Measurements from ENCODE around the gene POLR2E.

The POLR2E gene

GRCh38 chr19:1140272-1141027, 45.3 kb upstream of the POLR2E start:
- Histone ChIP-seq H3K9ac (no peak overlapping the region), H3K4me1 (ENCODE audit: low read depth, poor library complexity, severe bottlenecking) (no peaks in the 10 kb centered on the region), H3K27me3 (ENCODE audit: insufficient read depth, low read depth) (no peaks in the 10 kb centered on the region), H3K79me2 (ENCODE audit: insufficient read depth, low read depth) (no peaks in the 10 kb centered on the region), H3K4me3 (IDR thresholded peaks at IDR 0.05; ENCODE audit: insufficient read depth, low read depth, low read length) (no peak overlapping the region), H3K4me2 (no peak overlapping the region), H2AFZ (ENCODE audit: low read depth) (no peak overlapping the region), H3K27ac (no peak overlapping the region), H3K36me3 (ENCODE audit: insufficient read depth) (no peaks in the 10 kb centered on the region), H4K20me1 (ENCODE audit: insufficient read depth) (no peaks in the 10 kb centered on the region)
- no peak for TF ChIP-seq CTCF (conservative IDR thresholded peaks at IDR 0.05; ENCODE audit: low read depth, low read length)

DNA sequence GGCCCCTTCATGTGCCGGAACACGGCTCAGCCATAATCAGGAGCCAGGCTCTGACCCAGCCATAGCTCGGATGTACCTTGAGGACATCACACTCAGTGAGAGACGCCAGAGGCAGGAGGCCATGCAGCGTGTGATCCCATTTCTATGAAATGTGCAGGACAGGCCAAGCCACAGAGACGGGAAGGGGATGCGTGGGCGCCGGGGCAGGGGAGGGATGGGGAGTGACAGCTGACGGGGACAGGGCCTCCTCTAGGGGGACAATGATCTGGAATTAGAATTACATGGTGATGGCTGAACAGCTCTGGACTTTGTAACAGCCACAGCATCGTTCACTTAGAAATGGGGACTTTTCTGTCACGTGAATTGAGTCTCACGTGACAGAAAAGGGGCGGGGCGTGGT, 44.0 kb upstream of the POLR2E start:
- Histone ChIP-seq H3K27me3 (ENCODE audit: insufficient read depth, low read depth) (no peaks in the 10 kb centered on the region), H4K20me1 (ENCODE audit: insufficient read depth) (no peaks in the 10 kb centered on the region), H3K4me2 (no peak overlapping the region), H3K27ac (no peak overlapping the region), H3K36me3 (ENCODE audit: insufficient read depth) (no peaks in the 10 kb centered on the region), H3K4me3 (IDR thresholded peaks at IDR 0.05; ENCODE audit: insufficient read depth, low read depth, low read length) (no peak overlapping the region), H2AFZ (ENCODE audit: low read depth) (no peak overlapping the region), H3K9ac (no peak overlapping the region), H3K4me1 (ENCODE audit: low read depth, poor library complexity, severe bottlenecking) (no peaks in the 10 kb centered on the region), H3K79me2 (ENCODE audit: insufficient read depth, low read depth) (no peaks in the 10 kb centered on the region)
- no peak for TF ChIP-seq CTCF (conservative IDR thresholded peaks at IDR 0.05; ENCODE audit: low read depth, low read length)

GRCh38 chr19:1138121-1138520, 42.9 kb upstream of the POLR2E start:
- H3K4me1 ChIP-seq (ENCODE audit: low read depth, poor library complexity, severe bottlenecking), result no peaks in the 10 kb centered on the region
- H3K4me3 ChIP-seq (IDR thresholded peaks at IDR 0.05; ENCODE audit: insufficient read depth, low read depth, low read length), result no peak overlapping the region
- H3K9ac ChIP-seq, result no peak overlapping the region
- H4K20me1 ChIP-seq (ENCODE audit: insufficient read depth), result no peaks in the 10 kb centered on the region
- no peaks in the 10 kb centered on the region for H3K79me2 ChIP-seq (ENCODE audit: insufficient read depth, low read depth)
- no peaks in the 10 kb centered on the region for H3K36me3 ChIP-seq (ENCODE audit: insufficient read depth)
- no peak for TF ChIP-seq CTCF (conservative IDR thresholded peaks at IDR 0.05; ENCODE audit: low read depth, low read length)
- no peaks in the 10 kb centered on the region for H3K27me3 ChIP-seq (ENCODE audit: insufficient read depth, low read depth)
- no peak overlapping the region for H2AFZ ChIP-seq (ENCODE audit: low read depth)
- H3K4me2 ChIP-seq, result no peak overlapping the region
- H3K27ac ChIP-seq, result no peak overlapping the region

- no peak for TF ChIP-seq CTCF (conservative IDR thresholded peaks at IDR 0.05; ENCODE audit: low read depth, low read length)
- H3K9ac ChIP-seq, result no peak overlapping the region
- no peaks in the 10 kb centered on the region for H3K79me2 ChIP-seq (ENCODE audit: insufficient read depth, low read depth)
- no peak overlapping the region for H2AFZ ChIP-seq (ENCODE audit: low read depth)
- H3K4me3 ChIP-seq (IDR thresholded peaks at IDR 0.05; ENCODE audit: insufficient read depth, low read depth, low read length), result no peak overlapping the region
- H4K20me1 ChIP-seq (ENCODE audit: insufficient read depth), result no peaks in the 10 kb centered on the region
- no peaks in the 10 kb centered on the region for H3K36me3 ChIP-seq (ENCODE audit: insufficient read depth)
- H3K27me3 ChIP-seq (ENCODE audit: insufficient read depth, low read depth), result no peaks in the 10 kb centered on the region
- H3K4me1 ChIP-seq (ENCODE audit: low read depth, poor library complexity, severe bottlenecking), result no peaks in the 10 kb centered on the region
- H3K4me2 ChIP-seq, result no peak overlapping the region
- no peak overlapping the region for H3K27ac ChIP-seq
Measured at GRCh38 chr19:1136621-1137317, 41.6 kb upstream of the POLR2E start.
